Left lung (tissue), 10 donors: ENCODE results near the gene ZNF451. TPM values are rescaled to one million over a fixed set of nuclear protein-coding genes. Genes with fewer than 3 reads are reported as not detected.

ENCODE experiments used
- ATAC-seq: fragments of 200-7000 bp; cut with Tn5 transposase; one replicate; pipeline ENCODE4 v1.9.1; 2020; ENCODE audit warnings: moderate library complexity
- DNase-seq, 4 donors: peaks; one replicate each; pipeline ENCODE4 v3.0.0-alpha.2; 2013 to 2020
- H3K27ac ChIP-seq, 2 donors: fragments of 200-600 bp; sonication (generic) in 1 of 2; one replicate each; pipeline versions ENCODE4 v1.5.0 to v1.8.0; 2020 to 2021
- H3K27me3 ChIP-seq, 2 donors: fragments of 200-600 bp; sonication (generic) in 1 of 2; one replicate each; pipeline versions ENCODE4 v1.5.0 to v1.8.0; 2020 to 2021
- H3K36me3 ChIP-seq, 2 donors: fragments of 200-600 bp; sonication (generic) in 1 of 2; one replicate each; pipeline versions ENCODE4 v1.5.0 to v1.8.0; 2020 to 2021
- H3K4me1 ChIP-seq, 2 donors: fragments of 200-600 bp; one replicate each; pipeline ENCODE4 v1.8.0; 2021
- H3K4me3 ChIP-seq, 2 donors: fragments of 200-600 bp; sonication (generic) in 1 of 2; one replicate each; pipeline versions ENCODE4 v1.5.0 to v1.8.0; 2020 to 2021; ENCODE audit warnings: mild to moderate bottlenecking in 1 of 2
- H3K9me3 ChIP-seq, 2 donors: fragments of 200-600 bp; sonication (generic) in 1 of 2; one replicate each; pipeline versions ENCODE4 v1.5.0 to v1.8.0; 2020 to 2021
- intact Hi-C, 2 donors: fragments of 100-400 bp; cut with DNase I; formaldehyde crosslinking; loops; one replicate each; pipeline versions ENCODE4 v1.11.2 to v1.14.2; 2022
- polyA plus RNA-seq, 6 donors: library from polyadenylated mRNA; unstranded; fragments of 120-200 nt; gene quantifications; one replicate each; pipeline ENCODE4 v1.2.1, GENCODE V29; 2013; ENCODE audit not compliant: insufficient read length in 6 of 6
- total RNA-seq, 2 donors: library from RNA; stranded (reverse); fragmentation: NEBNext Ultra II Directional; extraction: Animal tissue kit (Norgen Biotek cat#: 25700); gene quantifications; one replicate each; pipeline ENCODE4 v1.2.1, GENCODE V29; 2021
- TF ChIP-seq, protein P1 (sequence below), 2 donors: fragments of 200-600 bp; sonication (generic) in 1 of 2; IDR thresholded peaks; one replicate each; pipeline versions ENCODE4 v1.5.0 to v1.8.0; 2021; ENCODE audit warnings: antibody characterized with exemption in 2 of 2
- donor health status: DM: no; HTN: yes; CAD: no.
- donor health status: DM: no; HTN: no; CAD: no.

ZNF451 gene
- total and polyA plus RNA-seq, 8 donors: 36.3 to 53.4 (median 48.0) TPM

DNA sequence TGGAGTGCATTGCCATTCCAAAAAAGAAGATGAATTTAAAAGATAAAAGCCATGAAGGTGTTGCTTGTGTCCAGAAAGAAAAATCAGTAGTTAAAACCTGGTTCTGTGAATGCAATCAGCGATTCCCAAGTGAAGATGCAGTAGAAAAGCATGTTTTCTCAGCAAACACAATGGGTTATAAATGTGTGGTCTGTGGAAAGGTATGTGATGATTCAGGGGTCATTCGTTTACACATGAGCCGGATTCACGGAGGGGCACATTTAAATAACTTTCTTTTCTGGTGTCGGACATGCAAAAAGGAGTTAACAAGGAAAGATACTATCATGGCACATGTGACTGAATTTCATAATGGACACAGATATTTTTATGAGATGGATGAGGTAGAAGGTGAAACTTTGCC, 57.4 kb downstream of the ZNF451 start:
- Histone ChIP-seq H3K36me3 (peaks cover 0 to 61% of the 10 kb centered on the region in 2 donors), H3K4me1 (no peaks in the 10 kb centered on the region), H3K27me3 (no peaks in the 10 kb centered on the region), H3K4me3 (no peak overlapping the region), H3K27ac (no peak overlapping the region), H3K9me3 (no peaks in the 10 kb centered on the region)
- TF ChIP-seq, protein P1, sequence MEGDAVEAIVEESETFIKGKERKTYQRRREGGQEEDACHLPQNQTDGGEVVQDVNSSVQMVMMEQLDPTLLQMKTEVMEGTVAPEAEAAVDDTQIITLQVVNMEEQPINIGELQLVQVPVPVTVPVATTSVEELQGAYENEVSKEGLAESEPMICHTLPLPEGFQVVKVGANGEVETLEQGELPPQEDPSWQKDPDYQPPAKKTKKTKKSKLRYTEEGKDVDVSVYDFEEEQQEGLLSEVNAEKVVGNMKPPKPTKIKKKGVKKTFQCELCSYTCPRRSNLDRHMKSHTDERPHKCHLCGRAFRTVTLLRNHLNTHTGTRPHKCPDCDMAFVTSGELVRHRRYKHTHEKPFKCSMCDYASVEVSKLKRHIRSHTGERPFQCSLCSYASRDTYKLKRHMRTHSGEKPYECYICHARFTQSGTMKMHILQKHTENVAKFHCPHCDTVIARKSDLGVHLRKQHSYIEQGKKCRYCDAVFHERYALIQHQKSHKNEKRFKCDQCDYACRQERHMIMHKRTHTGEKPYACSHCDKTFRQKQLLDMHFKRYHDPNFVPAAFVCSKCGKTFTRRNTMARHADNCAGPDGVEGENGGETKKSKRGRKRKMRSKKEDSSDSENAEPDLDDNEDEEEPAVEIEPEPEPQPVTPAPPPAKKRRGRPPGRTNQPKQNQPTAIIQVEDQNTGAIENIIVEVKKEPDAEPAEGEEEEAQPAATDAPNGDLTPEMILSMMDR (IDR thresholded peaks at IDR 0.05): no peak
- intact Hi-C loops: no loop called here
- ATAC-seq (no peak), DNase-seq (no peak)

- H3K36me3 ChIP-seq: peaks cover 0 to 61% of the 10 kb centered on the region in 2 donors
- TF ChIP-seq, protein P1 (IDR thresholded peaks at IDR 0.05): no peak
- intact Hi-C loops: no loop called here
Observed at GRCh38 chr6:57147955-57148858, 58.2 kb downstream of the ZNF451 start.

GRCh38 chr6:57158658-57159057, 68.7 kb downstream of the ZNF451 start:
- ATAC-seq (no peak), DNase-seq (no peak)
- H3K9me3 ChIP-seq: no peaks in the 10 kb centered on the region
- no peak overlapping the region for H3K27ac ChIP-seq
- intact Hi-C loops: no loop called here
- peaks cover 0 to 46% of the 10 kb centered on the region in 2 donors for H3K36me3 ChIP-seq
- TF ChIP-seq, protein P1 (IDR thresholded peaks at IDR 0.05): no peak
- no peak overlapping the region for H3K4me3 ChIP-seq
- no peaks in the 10 kb centered on the region for H3K27me3 ChIP-seq
- no peaks in the 10 kb centered on the region for H3K4me1 ChIP-seq

More at GRCh38 chr6:57147955-57148858, 58.2 kb downstream of the ZNF451 start:
- ATAC-seq: no peak
- DNase-seq: no peak
- Histone ChIP-seq H3K27me3 (no peaks in the 10 kb centered on the region), H3K4me3 (no peak overlapping the region), H3K4me1 (no peaks in the 10 kb centered on the region), H3K9me3 (no peaks in the 10 kb centered on the region), H3K27ac (no peak overlapping the region)

- Histone ChIP-seq H3K36me3 (peaks cover 0 to 46% of the 10 kb centered on the region in 2 donors), H3K4me1 (no peaks in the 10 kb centered on the region), H3K27me3 (no peaks in the 10 kb centered on the region), H3K4me3 (no peak overlapping the region), H3K9me3 (no peaks in the 10 kb centered on the region), H3K27ac (no peak overlapping the region)
- ATAC-seq: no peak
- TF ChIP-seq, protein P1 (IDR thresholded peaks at IDR 0.05): no peak
- intact Hi-C loops: no loop called here
- DNase-seq: no peak
Observed at GRCh38 chr6:57159127-57159526, 69.1 kb downstream of the ZNF451 start.

- no peak overlapping the region for H3K27ac ChIP-seq
- peaks cover 0 to 42% of the 10 kb centered on the region in 2 donors for H3K36me3 ChIP-seq
- H3K4me3 ChIP-seq: no peak overlapping the region
- H3K9me3 ChIP-seq: peaks cover 0 to 6% of the 10 kb centered on the region in 2 donors
- H3K4me1 ChIP-seq: no peaks in the 10 kb centered on the region
- no peak for ATAC-seq
- intact Hi-C loops: no loop called here
- H3K27me3 ChIP-seq: no peaks in the 10 kb centered on the region
- no peak for DNase-seq
- TF ChIP-seq, protein P1 (IDR thresholded peaks at IDR 0.05): no peak
Observed at GRCh38 chr6:57162028-57162427, 72.0 kb downstream of the ZNF451 start.
